SU-DHL-6 (cell line): ENCODE results near the gene PTGIS.

Experiments used
- EZH2phosphoT487 ChIP-seq: fragments of 200-600 bp; sonication (generic), shearing (Covaris generic); conservative IDR thresholded peaks from 2 replicates; pipeline ENCODE4 v1.6.1; 2018; ENCODE audit warnings: mild to moderate bottlenecking, antibody characterized with exemption, low read length, moderate library complexity, mixed read lengths
- TF ChIP-seq, protein P1 (sequence below): fragments of 200-600 bp; sonication (generic); IDR thresholded peaks from one replicate; pipeline ENCODE4 v1.5.1; 2017; ENCODE audit warnings: antibody characterized with exemption, mild to moderate bottlenecking, low read length, moderate library complexity; ENCODE audit not compliant: insufficient read depth, poor library complexity, severe bottlenecking

DNA sequence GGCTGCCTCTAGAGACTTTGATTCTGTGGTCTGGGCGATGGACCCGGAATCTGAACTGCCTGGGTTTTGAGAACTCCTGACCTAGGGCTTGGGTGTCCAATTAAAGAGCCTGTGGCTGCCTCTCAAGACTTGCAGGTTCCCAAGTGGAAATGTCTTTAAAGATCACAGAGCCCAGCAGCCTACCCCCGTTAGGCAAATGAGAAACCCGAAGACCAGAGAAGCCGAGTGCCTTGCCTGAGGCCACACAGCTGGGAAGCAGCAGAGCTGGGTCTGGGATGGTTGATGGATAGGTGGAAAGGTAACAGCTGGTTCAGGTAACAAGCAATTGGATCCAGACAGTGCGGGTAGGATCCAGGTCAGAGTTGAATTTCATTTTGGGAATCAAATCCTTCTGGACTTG, 111.3 kb downstream of the PTGIS start:
- TF ChIP-seq, protein P1, sequence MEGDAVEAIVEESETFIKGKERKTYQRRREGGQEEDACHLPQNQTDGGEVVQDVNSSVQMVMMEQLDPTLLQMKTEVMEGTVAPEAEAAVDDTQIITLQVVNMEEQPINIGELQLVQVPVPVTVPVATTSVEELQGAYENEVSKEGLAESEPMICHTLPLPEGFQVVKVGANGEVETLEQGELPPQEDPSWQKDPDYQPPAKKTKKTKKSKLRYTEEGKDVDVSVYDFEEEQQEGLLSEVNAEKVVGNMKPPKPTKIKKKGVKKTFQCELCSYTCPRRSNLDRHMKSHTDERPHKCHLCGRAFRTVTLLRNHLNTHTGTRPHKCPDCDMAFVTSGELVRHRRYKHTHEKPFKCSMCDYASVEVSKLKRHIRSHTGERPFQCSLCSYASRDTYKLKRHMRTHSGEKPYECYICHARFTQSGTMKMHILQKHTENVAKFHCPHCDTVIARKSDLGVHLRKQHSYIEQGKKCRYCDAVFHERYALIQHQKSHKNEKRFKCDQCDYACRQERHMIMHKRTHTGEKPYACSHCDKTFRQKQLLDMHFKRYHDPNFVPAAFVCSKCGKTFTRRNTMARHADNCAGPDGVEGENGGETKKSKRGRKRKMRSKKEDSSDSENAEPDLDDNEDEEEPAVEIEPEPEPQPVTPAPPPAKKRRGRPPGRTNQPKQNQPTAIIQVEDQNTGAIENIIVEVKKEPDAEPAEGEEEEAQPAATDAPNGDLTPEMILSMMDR, result no peak
- TF ChIP-seq EZH2phosphoT487, result no peak
